ENCODE measurements around the gene TMIGD3. TPM values are rescaled to one million over a fixed set of nuclear protein-coding genes. Genes with fewer than 3 reads are reported as not detected.
"Not testable (repeated sequence)": the region's sequence is repeated elsewhere in the genome, so short reads cannot be mapped to it uniquely, and the experiment has no call there.

TMIGD3 gene
- total RNA-seq, 1 experiment from 2014 or later: not detected

GRCh38 chr1:111551623-111552411 lies 48.4 kb upstream of the TMIGD3 start:
- CTCF ChIA-PET: no interaction called here
- Histone ChIP-seq H3K9me2 (replicated peaks; ENCODE audit: low read length) (no peaks in the 10 kb centered on the region), H3K9ac (ENCODE audit: low read length) (no peak overlapping the region), H3K36me3 (ENCODE audit: low read depth, low read length) (no peaks in the 10 kb centered on the region), H3K27me3 (ENCODE audit: low read length) (no peaks in the 10 kb centered on the region), H2AFZ (ENCODE audit: low read length) (no peak overlapping the region), H3K4me1 (ENCODE audit: insufficient read depth, low read length) (peaks cover 14% of the 10 kb centered on the region), H3K4me3 (ENCODE audit: low read length) (no peak overlapping the region), H3K9me3 (ENCODE audit: low read length) (no peaks in the 10 kb centered on the region), H3F3A (ENCODE audit: low read length, unreplicated experiment) (no peaks in the 10 kb centered on the region), H3K4me2 (ENCODE audit: low read length) (no peak overlapping the region), H3K27ac (ENCODE audit: low read length) (no peak overlapping the region), H4K20me1 (ENCODE audit: low read length) (no peaks in the 10 kb centered on the region), H3K79me2 (ENCODE audit: low read length) (no peaks in the 10 kb centered on the region)
- ATAC-seq (no peak), DNase-seq (no peak)
- POLR2A ChIA-PET (ENCODE audit: unreplicated experiment): no interaction called here
- intact Hi-C loops (cut with micrococcal nuclease): no loop called here
- TF ChIP-seq EZH2 (IDR thresholded peaks at IDR 0.05; ENCODE audit: low read length, unreplicated experiment) (no peak), EZH2phosphoT487 (IDR thresholded peaks at IDR 0.05; ENCODE audit: borderline replicate concordance, low read length) (no peak), CTCF (conservative IDR thresholded peaks at IDR 0.05; ENCODE audit: low read depth, low read length) (no peak)
- BruUV-seq (replicated peaks): no TSS peak

- H3K9me2 ChIP-seq (replicated peaks; ENCODE audit: low read length); H3K4me1 ChIP-seq (ENCODE audit: insufficient read depth, low read length); H3K27me3 ChIP-seq (ENCODE audit: low read length); BruUV-seq (replicated peaks); H3K4me3 ChIP-seq (ENCODE audit: low read length); H2AFZ ChIP-seq (ENCODE audit: low read length); H3K4me2 ChIP-seq (ENCODE audit: low read length); H3F3A ChIP-seq (ENCODE audit: low read length, unreplicated experiment); H4K20me1 ChIP-seq (ENCODE audit: low read length); CTCF ChIA-PET; DNase-seq; H3K9me3 ChIP-seq (ENCODE audit: low read length); H3K79me2 ChIP-seq (ENCODE audit: low read length); H3K27ac ChIP-seq (ENCODE audit: low read length); ATAC-seq; POLR2A ChIA-PET (ENCODE audit: unreplicated experiment); H3K36me3 ChIP-seq (ENCODE audit: low read depth, low read length); intact Hi-C loops (cut with micrococcal nuclease); H3K9ac ChIP-seq (ENCODE audit: low read length): not testable (repeated sequence)
Observed at GRCh38 chr1:111547786-111548185, 44.4 kb upstream of the TMIGD3 start.

GRCh38 chr1:111542187-111542586 lies 38.8 kb upstream of the TMIGD3 start:
- DNase-seq: no peak
- H3K9me2 ChIP-seq (replicated peaks; ENCODE audit: low read length): peaks cover 5% of the 10 kb centered on the region; the same call in 1 of the 2 replicates
- peaks cover 23% of the 10 kb centered on the region for H3K4me1 ChIP-seq (ENCODE audit: insufficient read depth, low read length)
- intact Hi-C loops (cut with micrococcal nuclease): no loop called here
- ATAC-seq: no peak
- H3K4me3 ChIP-seq (ENCODE audit: low read length): no peak overlapping the region
- TF ChIP-seq EZH2phosphoT487 (IDR thresholded peaks at IDR 0.05; ENCODE audit: borderline replicate concordance, low read length) (no peak), CTCF (conservative IDR thresholded peaks at IDR 0.05; ENCODE audit: low read depth, low read length) (no peak), EZH2 (IDR thresholded peaks at IDR 0.05; ENCODE audit: low read length, unreplicated experiment) (no peak)
- ChIA-PET CTCF (no interaction called here), POLR2A (ENCODE audit: unreplicated experiment) (interaction anchor here (0.6 kb wide), 2 partner anchors 18 to 54 kb away, joined by 3 to 6 read pairs; no protein-coding TSS in a partner anchor)
- no TSS peak for BruUV-seq (replicated peaks)
- H3K79me2 ChIP-seq (ENCODE audit: low read length): no peaks in the 10 kb centered on the region
- H3K27me3 ChIP-seq (ENCODE audit: low read length): no peaks in the 10 kb centered on the region
- H3F3A ChIP-seq (ENCODE audit: low read length, unreplicated experiment): no peaks in the 10 kb centered on the region
- H2AFZ ChIP-seq (ENCODE audit: low read length): peak overlapping the region; percentile 40; the same call in 1 of the 2 replicates
- no peaks in the 10 kb centered on the region for H4K20me1 ChIP-seq (ENCODE audit: low read length)
- no peaks in the 10 kb centered on the region for H3K36me3 ChIP-seq (ENCODE audit: low read depth, low read length)
- H3K4me2 ChIP-seq (ENCODE audit: low read length): peak overlapping the region; percentile 32; the same call in 1 of the 2 replicates
- H3K9me3 ChIP-seq (ENCODE audit: low read length): no peaks in the 10 kb centered on the region
- H3K9ac ChIP-seq (ENCODE audit: low read length): no peak overlapping the region
- H3K27ac ChIP-seq (ENCODE audit: low read length): no peak overlapping the region

Measured in PC-3 (cell line).